WTC11 (cell line): Measurements from ENCODE around the gene OBSCN.

Experiments
- CREM ChIP-seq: sonication (generic); formaldehyde crosslinking; IDR thresholded peaks from 2 replicates; pipeline ENCODE4 v1.8.1; 2022; ENCODE audit warnings: mild to moderate bottlenecking, missing genetic modification reagents, moderate library complexity
- CTCF ChIP-seq: fragments of 200-600 bp; IDR thresholded peaks from 2 replicates; pipeline ENCODE4 v1.8.0; 2022; ENCODE audit warnings: antibody characterized with exemption
- E2F4 ChIP-seq: sonication (generic); formaldehyde crosslinking; IDR thresholded peaks from 2 replicates; pipeline ENCODE4 v1.8.1; 2022; ENCODE audit warnings: low read depth, mild to moderate bottlenecking, moderate library complexity, missing genetic modification reagents, borderline replicate concordance
- GRHL2 ChIP-seq: fragments of 250-450 bp; sonication (Bioruptor Pico); IDR thresholded peaks from 2 replicates; pipeline ENCODE4 v1.8.0; 2022; ENCODE audit warnings: mild to moderate bottlenecking, moderate library complexity; ENCODE audit not compliant: insufficient replicate concordance, severe bottlenecking
- MXD4 ChIP-seq: fragments of 250-450 bp; sonication (Bioruptor Pico); IDR thresholded peaks from 2 replicates; pipeline ENCODE4 v1.8.0; 2021; ENCODE audit warnings: mild to moderate bottlenecking, moderate library complexity, borderline replicate concordance
- NFATC4 ChIP-seq: fragments of 250-450 bp; sonication (Bioruptor Pico); IDR thresholded peaks from 2 replicates; pipeline ENCODE4 v1.9.0; 2021; ENCODE audit warnings: mild to moderate bottlenecking
- RELA ChIP-seq: sonication (generic); formaldehyde crosslinking; IDR thresholded peaks from 2 replicates; pipeline ENCODE4 v1.8.1; 2022; ENCODE audit warnings: missing genetic modification reagents, mild to moderate bottlenecking, borderline replicate concordance
- SP1 ChIP-seq: sonication (generic); formaldehyde crosslinking; conservative IDR thresholded peaks from 2 replicates; pipeline ENCODE4 v1.8.1; 2022; ENCODE audit warnings: missing genetic modification reagents
- TEAD4 ChIP-seq: sonication (generic); formaldehyde crosslinking; IDR thresholded peaks from 2 replicates; pipeline ENCODE4 v1.8.0; 2022; ENCODE audit warnings: mild to moderate bottlenecking, missing genetic modification reagents
- ZBTB43 ChIP-seq: sonication (generic); formaldehyde crosslinking; IDR thresholded peaks from 2 replicates; pipeline ENCODE4 v1.8.1; 2023; ENCODE audit warnings: mild to moderate bottlenecking, missing genetic modification reagents
- ZNF317 ChIP-seq: sonication (generic); formaldehyde crosslinking; IDR thresholded peaks from 2 replicates; pipeline ENCODE4 v1.8.1; 2023; ENCODE audit warnings: low read depth, mild to moderate bottlenecking, moderate library complexity, missing genetic modification reagents, borderline replicate concordance

GRCh38 chr1:228309326-228310067 lies 101.7 kb downstream of the OBSCN start:
- no peak for TF ChIP-seq TEAD4 (CRISPR knock-in tag)
- no peak for TF ChIP-seq CTCF
- no peak for TF ChIP-seq ZNF317 (CRISPR knock-in tag)
- no peak for TF ChIP-seq RELA (CRISPR knock-in tag)
- TF ChIP-seq MXD4 (CRISPR knock-in tag), result no peak
- TF ChIP-seq E2F4 (CRISPR knock-in tag), result no peak
- TF ChIP-seq GRHL2 (CRISPR knock-in tag), result no peak
- no peak for TF ChIP-seq SP1 (CRISPR knock-in tag)
- TF ChIP-seq ZBTB43 (CRISPR knock-in tag), result no peak
- TF ChIP-seq CREM, result no peak
- no peak for TF ChIP-seq NFATC4
